Transverse colon (tissue), 4 donors: Measurements from ENCODE around the gene SCN2A. TPM values are rescaled to one million over a fixed set of nuclear protein-coding genes. Genes with fewer than 3 reads are reported as not detected.

Source experiments
- DNase-seq: peaks from one replicate; pipeline ENCODE4 v3.0.0-alpha.2; 2019
- H3K27ac ChIP-seq, 4 donors: fragments of 200-600 bp; sonication (generic); 2 replicates each; pipeline ENCODE4 v1.5.1; 2016 to 2018; ENCODE audit warnings: inconsistent platforms in 4 of 4
- H3K27me3 ChIP-seq: fragments of 200-600 bp; sonication (generic); 2 replicates; pipeline ENCODE4 v1.5.1; 2017; ENCODE audit warnings: inconsistent platforms
- H3K36me3 ChIP-seq, 4 donors: fragments of 200-600 bp; sonication (generic); 2 replicates each; pipeline ENCODE4 v1.5.1; 2017 to 2019; ENCODE audit warnings: inconsistent platforms in 4 of 4
- H3K4me1 ChIP-seq, 4 donors: fragments of 200-600 bp; sonication (generic); 2 replicates each; pipeline ENCODE4 v1.5.1; 2017 to 2020; ENCODE audit warnings: inconsistent platforms in 4 of 4
- H3K4me3 ChIP-seq, 4 donors: fragments of 200-600 bp; sonication (generic); 1 replicate in 1 of 4; 2 replicates in 3 of 4; pipeline versions ENCODE4 v1.5.1 to v1.6.1; 2017 to 2019; ENCODE audit warnings: inconsistent platforms in 4 of 4
- H3K9me3 ChIP-seq, 2 donors: fragments of 200-600 bp; sonication (generic); 2 replicates each; pipeline ENCODE4 v1.5.1; 2017 to 2019; ENCODE audit warnings: inconsistent platforms in 2 of 2
- CTCF ChIP-seq, 5 experiments: fragments of 200-600 bp in 3 of 5; fragments of 450-650 bp in 2 of 5; sonication (generic) in 3 of 5; IDR thresholded peaks; 1 replicate in 2 of 5; 2 replicates in 3 of 5; pipeline ENCODE4 v1.5.1; 2016 to 2017; ENCODE audit warnings: antibody characterized with exemption in 5 of 5, inconsistent platforms in 3 of 5, mild to moderate bottlenecking in 2 of 5, moderate library complexity in 1 of 5
- EP300 ChIP-seq: sonication (generic); formaldehyde crosslinking; IDR thresholded peaks from one replicate; pipeline ENCODE4 v1.6.1; 2017; ENCODE audit warnings: antibody characterized with exemption, low read depth
- POLR2A ChIP-seq: fragments of 450-650 bp; IDR thresholded peaks from one replicate; pipeline ENCODE4 v1.6.1; 2016; ENCODE audit warnings: antibody characterized with exemption, mild to moderate bottlenecking, moderate library complexity
- POLR2AphosphoS5 ChIP-seq, 3 donors: sonication (generic); formaldehyde crosslinking; IDR thresholded peaks; one replicate each; pipeline ENCODE4 v1.6.1; 2016; ENCODE audit warnings: antibody characterized with exemption in 3 of 3
- WGBS, 2 donors: methylation state at CpG; one replicate each; pipeline ENCODE4 v1.1.5; 2018; ENCODE audit warnings: low coverage in 1 of 2; 5-methylcytosine and 5-hydroxymethylcytosine counted together
- in situ Hi-C, 4 donors: fragments of 200-750 bp; cut with MboI; loops; one replicate each; pipeline versions ENCODE4 v1.15.0 to v1.15.1; 2017; ENCODE audit warnings: low sequenced_read_pairs in 3 of 4, low pct_ligation_motif_present in 1 of 4, low pct_unique_long_range_greater_than_20kb in 1 of 4
- intact Hi-C: fragments of 100-400 bp; cut with DNase I; formaldehyde crosslinking; loops from one replicate; pipeline ENCODE4 v1.15.1; 2023; ENCODE audit warnings: low total_unique reads
- total RNA-seq, 4 donors: library from RNA; depleted of rRNA; stranded (reverse); fragments of >200 nt; gene quantifications; one replicate each; pipeline ENCODE4 v1.1.0, GENCODE V29; 2016

Gene SCN2A
- total RNA-seq, 4 donors from 2014 or later, result 0.14 to 0.32 TPM; not detected in 2

DNA sequence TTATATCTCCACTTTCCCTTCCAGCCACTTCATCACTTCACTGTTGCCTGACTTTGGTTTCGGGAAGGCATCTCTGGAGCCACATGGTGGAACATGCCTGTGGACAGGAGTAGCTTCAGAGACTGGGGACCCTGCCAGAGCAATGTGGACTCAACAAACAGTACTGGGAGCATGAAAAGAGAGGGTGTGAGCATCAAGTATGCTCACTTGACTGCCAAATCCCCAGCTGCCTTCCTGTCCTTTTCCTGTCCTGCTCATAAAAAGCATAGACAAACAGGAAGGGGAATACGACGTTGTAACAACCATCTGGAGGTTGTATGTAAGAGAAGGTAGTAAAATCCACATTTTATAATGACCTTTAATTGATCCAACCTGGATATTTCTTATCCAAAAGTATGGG is 169.0 kb downstream of the SCN2A start:
- in situ Hi-C loops (loop anchor here (10.0 to 25.0 kb wide), 3 partner anchors 279 to 454 kb away; no protein-coding TSS in a partner anchor), intact Hi-C loops (no loop called here)
- TF ChIP-seq EP300 (no peak), POLR2AphosphoS5 (IDR thresholded peaks at IDR 0.05) (no peak), POLR2A (no peak), CTCF (IDR thresholded peaks at IDR 0.05) (no peak)
- 41 to 47% methylated on average over 3 of the region's 3 CpGs for WGBS, 2 donors
- no peaks in the 10 kb centered on the region for H3K27me3 ChIP-seq
- peak overlapping the region in 1 of 4 donors; percentile 36 for H3K27ac ChIP-seq
- peak; percentile 11 for DNase-seq
- H3K4me3 ChIP-seq, result no peak overlapping the region
- no peaks in the 10 kb centered on the region for H3K36me3 ChIP-seq
- H3K4me1 ChIP-seq, result peaks cover 0 to 3% (median 0%) of the 10 kb centered on the region in 4 donors
- H3K9me3 ChIP-seq, result no peaks in the 10 kb centered on the region

- in situ Hi-C loops, result loop anchor here (25.0 kb wide), 2 partner anchors 277 to 452 kb away; no protein-coding TSS in a partner anchor
Measured at GRCh38 chr2:165410276-165410675, 171.1 kb downstream of the SCN2A start.

GRCh38 chr2:165414187-165414586 is 175.0 kb downstream of the SCN2A start:
- no peak for TF ChIP-seq POLR2A
- no peak for TF ChIP-seq EP300
- TF ChIP-seq CTCF (IDR thresholded peaks at IDR 0.05), result no peak
- no peak for TF ChIP-seq POLR2AphosphoS5 (IDR thresholded peaks at IDR 0.05)
- in situ Hi-C loops (loop anchor here (25.0 kb wide), 2 partner anchors 273 to 448 kb away; no protein-coding TSS in a partner anchor), intact Hi-C loops (no loop called here)
- H3K4me3 ChIP-seq, result no peak overlapping the region
- H3K9me3 ChIP-seq, result peaks cover 0 to 5% of the 10 kb centered on the region in 2 donors
- no peaks in the 10 kb centered on the region for H3K36me3 ChIP-seq
- H3K4me1 ChIP-seq, result no peaks in the 10 kb centered on the region
- no peak for DNase-seq
- H3K27ac ChIP-seq, result no peak overlapping the region
- no peaks in the 10 kb centered on the region for H3K27me3 ChIP-seq

More at GRCh38 chr2:165410276-165410675, 171.1 kb downstream of the SCN2A start:
- no peak overlapping the region for H3K4me3 ChIP-seq
- H3K27me3 ChIP-seq, result no peaks in the 10 kb centered on the region
- no peak for DNase-seq
- peaks cover 0 to 3% (median 0%) of the 10 kb centered on the region in 4 donors for H3K4me1 ChIP-seq
- no peak overlapping the region for H3K27ac ChIP-seq
- H3K36me3 ChIP-seq, result no peaks in the 10 kb centered on the region
- intact Hi-C loops, result no loop called here
- no peaks in the 10 kb centered on the region for H3K9me3 ChIP-seq
- TF ChIP-seq POLR2AphosphoS5 (IDR thresholded peaks at IDR 0.05), result no peak
- TF ChIP-seq POLR2A, result no peak
- TF ChIP-seq CTCF (IDR thresholded peaks at IDR 0.05), result no peak
- TF ChIP-seq EP300, result no peak

DNA sequence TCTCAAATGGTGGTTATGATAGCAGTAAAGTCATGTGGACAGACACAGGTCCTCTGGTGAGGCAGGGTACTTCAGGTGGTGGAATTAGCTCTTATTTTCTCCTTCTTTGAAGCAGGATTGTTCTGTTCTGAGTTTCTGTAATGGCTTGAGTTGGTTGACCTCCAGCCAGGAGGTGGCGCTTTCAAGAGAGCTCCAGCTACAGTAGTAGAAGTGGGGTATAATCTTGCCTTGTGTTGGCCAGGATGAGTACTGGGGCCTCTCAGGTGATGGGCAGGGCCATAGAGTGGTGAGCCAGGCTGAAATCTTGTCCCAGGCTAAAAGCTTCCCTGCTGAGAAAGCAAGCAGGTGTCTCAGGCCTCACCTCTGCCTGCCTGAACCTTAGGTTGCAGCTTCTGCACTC is 177.8 kb downstream of the SCN2A start:
- in situ Hi-C loops (loop anchor here (25.0 kb wide), 2 partner anchors 270 to 445 kb away; no protein-coding TSS in a partner anchor), intact Hi-C loops (no loop called here)
- 100% methylated on average over 1 of the region's 1 CpG; no CpG with 5 or more reads in 1 of the 2 donors for WGBS, 2 donors
- Histone ChIP-seq H3K9me3 (peaks cover 0 to 5% of the 10 kb centered on the region in 2 donors), H3K27ac (no peak overlapping the region), H3K27me3 (no peaks in the 10 kb centered on the region), H3K4me1 (no peaks in the 10 kb centered on the region), H3K36me3 (no peaks in the 10 kb centered on the region), H3K4me3 (no peak overlapping the region)
- TF ChIP-seq POLR2AphosphoS5 (IDR thresholded peaks at IDR 0.05), result no peak
- TF ChIP-seq POLR2A, result no peak
- no peak for TF ChIP-seq CTCF (IDR thresholded peaks at IDR 0.05)
- no peak for TF ChIP-seq EP300
- DNase-seq, result no peak
